Cardiac fibroblast (primary cell): ENCODE measurements around the gene LRRC75B.
"Not testable (repeated sequence)": the region's sequence is repeated elsewhere in the genome, so short reads cannot be mapped to it uniquely, and the experiment has no call there.

Experiments used
- DNase-seq, 2 donors: peaks; one replicate each; pipeline versions ENCODE4 v3.0.0 to v3.0.0-alpha.2; 2010; ENCODE audit warnings: low read depth in 2 of 2
- H3K4me3 ChIP-seq, 2 donors: replicated peaks in 1 of 2; 1 replicate in 1 of 2; 2 replicates in 1 of 2; pipeline ENCODE4 v1.5.1; 2011; ENCODE audit warnings: low read depth in 2 of 2, low read length in 2 of 2, mild to moderate bottlenecking in 2 of 2, moderate library complexity in 1 of 2
- CTCF ChIP-seq: IDR thresholded peaks from one replicate; pipeline ENCODE4 v1.5.1; 2011; ENCODE audit warnings: low read depth, mild to moderate bottlenecking, low read length, inconsistent platforms

The LRRC75B gene

GRCh38 chr22:24555165-24556039 is 37.5 kb downstream of the LRRC75B start, which contains the start of gene SNRPD3:
TSS of gene SNRPD3 (plus strand) at chr22:24555999. CDS start at chr22:24557675, 1,676 bp downstream.
- H3K4me3 ChIP-seq: peak within 1 kb of the TSS; percentile 91 to 92
- DNase-seq: peak; percentile 99
- peak; percentile 34 for TF ChIP-seq CTCF

DNA sequence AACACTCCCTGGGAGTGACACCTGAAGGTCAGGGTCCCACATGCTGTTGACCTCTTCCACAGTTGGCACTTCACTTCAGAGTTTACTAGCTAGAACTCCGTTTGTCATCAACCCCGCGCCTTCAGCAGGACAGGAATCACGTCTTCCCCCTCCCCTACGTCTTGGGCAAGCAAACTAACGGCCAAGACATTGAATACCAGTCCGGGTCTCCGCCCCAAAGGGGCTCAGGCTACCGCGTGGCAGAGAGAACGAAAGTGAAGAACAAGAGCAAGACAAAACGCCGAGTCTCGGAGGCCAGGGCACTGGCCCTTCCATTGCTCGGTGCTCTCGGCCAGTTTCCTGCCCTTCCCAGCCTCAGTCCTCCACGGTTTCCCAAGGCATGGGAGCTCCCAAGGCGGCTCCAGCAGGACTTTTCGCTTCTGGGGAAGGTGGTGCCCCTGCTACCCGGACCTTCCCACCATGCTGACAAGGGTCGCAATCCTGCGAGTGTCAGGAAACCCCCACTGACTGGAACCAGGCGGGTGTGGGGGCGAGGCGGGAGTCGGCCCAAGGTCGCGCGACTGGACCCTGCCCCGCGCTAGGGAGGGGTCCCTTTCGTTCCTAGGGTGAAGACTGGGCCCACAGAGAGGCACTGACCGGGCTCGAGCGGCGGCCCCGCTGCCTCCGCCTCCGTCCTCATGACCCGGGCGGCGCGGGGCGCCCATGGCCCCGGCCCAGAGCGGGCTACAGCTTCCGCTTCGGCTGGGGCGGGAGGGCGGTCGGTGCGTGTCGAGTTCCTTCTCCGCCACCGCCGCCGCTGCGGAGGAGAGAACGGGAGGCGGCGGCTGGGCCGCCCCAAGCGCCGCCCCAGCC is 38.3 kb downstream of the LRRC75B start, which contains the start of gene GUCD1:
Gene GUCD1 (minus strand): TSS at position 826 of the 852 bp plus-strand sequence. CDS start 147 bp downstream, at position 679.
- peak within 1 kb of the TSS; percentile 91 to 92 for H3K4me3 ChIP-seq
- no peak for TF ChIP-seq CTCF
- DNase-seq: peak; percentile 41 to 53

DNA sequence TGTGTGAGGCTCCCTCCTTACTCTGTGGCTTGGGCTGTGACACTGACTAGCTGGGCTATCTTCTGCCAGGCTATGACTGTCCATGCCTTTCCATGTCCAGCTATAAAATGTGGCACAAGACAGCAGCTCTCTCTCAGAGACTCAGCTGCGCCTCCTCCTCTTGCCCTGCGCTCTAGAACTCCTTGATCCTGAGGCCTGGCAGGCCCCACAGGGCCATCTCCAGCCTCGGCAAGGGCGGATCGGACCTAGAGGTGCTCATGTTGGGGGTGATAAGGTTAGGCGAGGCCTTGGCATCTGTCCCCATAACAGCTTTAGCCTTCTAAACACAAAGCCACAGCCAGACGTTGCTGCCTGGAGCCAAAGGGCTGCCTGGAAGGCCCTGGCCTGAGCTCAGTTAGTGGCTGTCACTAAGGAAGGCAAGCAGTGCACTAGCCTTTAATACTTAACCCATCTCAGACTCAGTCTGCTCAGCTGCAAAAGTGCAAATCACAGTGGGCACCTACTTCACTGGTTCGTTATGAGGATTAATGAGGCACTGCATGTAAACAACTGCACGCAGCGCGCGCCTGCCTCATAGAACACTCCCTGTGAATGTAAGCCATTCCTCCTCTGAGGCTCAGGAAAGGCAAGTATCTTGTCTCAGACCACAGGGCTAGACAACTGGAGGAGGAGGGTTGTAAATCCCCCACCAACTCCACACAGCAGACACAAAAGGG is 39.1 kb downstream of the LRRC75B start:
- DNase-seq: peak in 1 of 2 donors; percentile 29
- H3K4me3 ChIP-seq: peak overlapping the region; percentile 90 to 91
- TF ChIP-seq CTCF: no peak

GRCh38 chr22:24552503-24553286 is 40.2 kb downstream of the LRRC75B start:
- not testable (repeated sequence) for DNase-seq
- H3K4me3 ChIP-seq: peak overlapping the region in 1 of 2 donors; percentile 91

GRCh38 chr22:24550902-24551435 is 41.9 kb downstream of the LRRC75B start:
- TF ChIP-seq CTCF: no peak
- DNase-seq: no peak

DNA sequence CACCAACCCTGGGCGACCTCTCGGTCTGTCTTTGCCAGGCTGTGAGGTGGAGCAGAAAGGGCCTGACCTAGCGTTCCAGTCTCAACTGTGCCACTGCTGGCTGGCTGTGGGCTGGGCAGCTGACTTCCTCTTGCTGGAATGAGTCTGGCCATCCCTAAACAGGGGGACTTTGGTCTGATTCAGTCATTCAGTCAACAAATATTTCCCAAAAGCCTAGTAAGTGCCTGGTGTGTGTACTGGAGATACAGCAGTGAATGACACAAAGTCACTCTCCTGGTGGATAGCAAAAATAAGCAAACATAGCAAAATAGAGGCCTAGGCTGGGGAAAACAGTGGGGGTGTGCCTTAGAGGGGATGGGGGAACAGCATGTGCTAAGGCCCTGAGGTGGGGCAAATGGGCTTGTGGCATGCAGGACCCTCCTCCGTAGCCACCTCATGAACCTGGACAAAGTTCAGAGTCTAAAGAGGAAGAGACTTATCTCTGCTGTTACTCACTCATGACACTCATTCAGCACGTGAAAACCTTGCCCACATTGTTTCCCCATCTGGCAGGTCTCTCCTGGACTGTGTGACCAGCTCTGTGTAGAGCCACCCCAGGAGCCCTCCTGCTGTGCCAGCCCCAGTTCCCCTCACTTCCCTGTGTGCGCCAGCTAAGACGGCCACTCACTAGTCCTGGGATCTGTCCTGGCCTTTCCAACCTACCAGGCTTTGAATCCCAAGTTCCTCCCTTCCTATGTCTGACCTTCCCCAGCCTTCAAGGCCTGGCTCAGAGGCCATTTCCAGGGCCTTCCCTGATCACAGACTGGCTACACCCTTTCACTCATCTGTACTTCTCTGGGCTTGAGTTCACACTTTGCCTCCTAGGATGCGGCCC is 42.6 kb downstream of the LRRC75B start:
- no peak for TF ChIP-seq CTCF
- no peak for DNase-seq
- no peak overlapping the region for H3K4me3 ChIP-seq

More at GRCh38 chr22:24550902-24551435, 41.9 kb downstream of the LRRC75B start:
- no peak overlapping the region for H3K4me3 ChIP-seq
